SHP77 treated with DMSO at 0.1 percent for 48 hours (cell line): ENCODE data around the gene BAG5.
"Not testable (repeated sequence)": the region's sequence is repeated elsewhere in the genome, so short reads cannot be mapped to it uniquely, and the experiment has no call there.

Source experiments
- DNase-seq: peaks from one replicate; lab custom pipeline; 2025; lab: John Stamatoyannopoulos, UW

BAG5 gene

GRCh38 chr14:103522649-103523574 is 39.5 kb downstream of the BAG5 start, which contains the start of gene CKB:
TSS of gene CKB (minus strand) at chr14:103522830. CDS start at chr14:103522493, 337 bp downstream.
- no peak for DNase-seq

- no peak for DNase-seq
These were observed 40.4 kb downstream of the BAG5 start for GRCh38 chr14:103521951-103522563.

GRCh38 chr14:103521438-103521950 is 41.0 kb downstream of the BAG5 start:
- DNase-seq = no peak

GRCh38 chr14:103520657-103521437 is 41.6 kb downstream of the BAG5 start:
- DNase-seq = no peak

- no peak for DNase-seq
These were observed 42.2 kb downstream of the BAG5 start for GRCh38 chr14:103520269-103520656.

GRCh38 chr14:103519837-103520212 is 42.6 kb downstream of the BAG5 start:
- DNase-seq = no peak

GRCh38 chr14:103519043-103519836 is 43.2 kb downstream of the BAG5 start:
- DNase-seq = no peak

- no peak for DNase-seq
These were observed 43.9 kb downstream of the BAG5 start for GRCh38 chr14:103518422-103519042.

GRCh38 chr14:103517721-103518421 is 44.6 kb downstream of the BAG5 start:
- DNase-seq = no peak

GRCh38 chr14:103517174-103517566 is 45.3 kb downstream of the BAG5 start:
- DNase-seq = no peak

- no peak for DNase-seq
These were observed 45.9 kb downstream of the BAG5 start for GRCh38 chr14:103516426-103517173.

- no peak for DNase-seq
These were observed 47.6 kb downstream of the BAG5 start for GRCh38 chr14:103514596-103515421.

GRCh38 chr14:103512701-103513611 is 49.5 kb downstream of the BAG5 start:
- DNase-seq = no peak

- not testable (repeated sequence) for DNase-seq
These were observed 50.3 kb downstream of the BAG5 start for GRCh38 chr14:103512180-103512579.

GRCh38 chr14:103510724-103511693 is 51.4 kb downstream of the BAG5 start:
- no peak for DNase-seq
